HG02798 (cell line): ENCODE measurements around the gene GOLPH3L.
"Not testable (repeated sequence)": the region's sequence is repeated elsewhere in the genome, so short reads cannot be mapped to it uniquely, and the experiment has no call there.

Experiments
- ATAC-seq: cut with Tn5 transposase; IDR thresholded peaks from one replicate; pipeline ENCODE4 v1.9.1; 2021; ENCODE audit warnings: mild to moderate bottlenecking; ENCODE audit not compliant: unreplicated experiment, poor library complexity

GOLPH3L gene

GRCh38 chr1:150661156-150661555 lies 35.8 kb downstream of the GOLPH3L start:
- ATAC-seq, result no peak

GRCh38 chr1:150660584-150660983 lies 36.4 kb downstream of the GOLPH3L start:
- no peak for ATAC-seq

GRCh38 chr1:150657064-150657463 lies 39.9 kb downstream of the GOLPH3L start:
- ATAC-seq, result not testable (repeated sequence)

GRCh38 chr1:150654635-150655034 lies 42.3 kb downstream of the GOLPH3L start:
- not testable (repeated sequence) for ATAC-seq

- ATAC-seq, result no peak
Observed at GRCh38 chr1:150650193-150650592, 46.8 kb downstream of the GOLPH3L start.

GRCh38 chr1:150649441-150650075 lies 47.4 kb downstream of the GOLPH3L start:
- ATAC-seq, result no peak

- ATAC-seq, result no peak
Observed at GRCh38 chr1:150642296-150642695, 54.7 kb downstream of the GOLPH3L start.

GRCh38 chr1:150641126-150641815 lies 55.7 kb downstream of the GOLPH3L start:
- ATAC-seq, result not testable (repeated sequence)

- ATAC-seq, result not testable (repeated sequence)
Observed at GRCh38 chr1:150638430-150638829, 58.5 kb downstream of the GOLPH3L start.

GRCh38 chr1:150634839-150635622 lies 61.9 kb downstream of the GOLPH3L start:
- not testable (repeated sequence) for ATAC-seq

- ATAC-seq, result peak; percentile 92
Observed at GRCh38 chr1:150629115-150629928, 67.6 kb downstream of the GOLPH3L start, which contains the start of gene ENSA. Gene ENSA, minus strand, starts transcription at chr1:150629612. Its CDS starts 142 bp downstream, at chr1:150629470.

- no peak for ATAC-seq
Observed at GRCh38 chr1:150628766-150629114, 68.2 kb downstream of the GOLPH3L start.

GRCh38 chr1:150627826-150628410 lies 69.0 kb downstream of the GOLPH3L start:
- no peak for ATAC-seq

- ATAC-seq, result no peak
Observed at GRCh38 chr1:150626150-150626549, 70.8 kb downstream of the GOLPH3L start.

GRCh38 chr1:150624546-150624945 lies 72.4 kb downstream of the GOLPH3L start:
- ATAC-seq, result not testable (repeated sequence)

GRCh38 chr1:150624134-150624533 lies 72.8 kb downstream of the GOLPH3L start:
- ATAC-seq, result not testable (repeated sequence)

GRCh38 chr1:150622303-150622975 lies 74.5 kb downstream of the GOLPH3L start:
- no peak for ATAC-seq

GRCh38 chr1:150621497-150622302 lies 75.3 kb downstream of the GOLPH3L start:
- ATAC-seq, result peak; percentile 38

GRCh38 chr1:150620919-150621318 lies 76.0 kb downstream of the GOLPH3L start:
- ATAC-seq, result no peak
